Psoas muscle (tissue), 8 donors: ENCODE measurements around the gene OSBPL9. TPM values are rescaled to one million over a fixed set of nuclear protein-coding genes. Genes with fewer than 3 reads are reported as not detected.

Source experiments
- ATAC-seq, 4 donors: fragments of 200-7000 bp; cut with Tn5 transposase; one replicate each; pipeline ENCODE4 v1.9.1; 2020; ENCODE audit warnings: moderate library complexity in 3 of 4, mild to moderate bottlenecking in 2 of 4
- DNase-seq, 2 donors: peaks; one replicate each; pipeline ENCODE4 v3.0.0-alpha.2; 2020
- H3K27ac ChIP-seq: fragments of 200-600 bp; one replicate; pipeline ENCODE4 v1.8.0; 2022
- H3K27me3 ChIP-seq, 3 donors: fragments of 200-600 bp in 1 of 3; one replicate each; pipeline versions ENCODE4 v1.6.1 to v1.8.0; 2013 to 2022; ENCODE audit warnings: low read length in 2 of 3, mild to moderate bottlenecking in 2 of 3, moderate library complexity in 1 of 3; ENCODE audit not compliant: insufficient read depth in 3 of 3
- H3K36me3 ChIP-seq, 2 donors: fragments of 200-600 bp in 1 of 2; one replicate each; pipeline versions ENCODE4 v1.6.1 to v1.8.0; 2013 to 2022; ENCODE audit warnings: low read depth in 1 of 2, mild to moderate bottlenecking in 1 of 2, moderate library complexity in 1 of 2; ENCODE audit not compliant: insufficient read depth in 1 of 2
- H3K4me1 ChIP-seq: fragments of 200-600 bp; one replicate; pipeline ENCODE4 v1.8.0; 2022
- H3K4me3 ChIP-seq: fragments of 200-600 bp; one replicate; pipeline ENCODE4 v1.8.0; 2022; ENCODE audit warnings: mild to moderate bottlenecking
- H3K9me3 ChIP-seq: fragments of 200-600 bp; one replicate; pipeline ENCODE4 v1.8.0; 2022
- CTCF ChIP-seq: fragments of 200-600 bp; IDR thresholded peaks from one replicate; pipeline ENCODE4 v1.8.0; 2022; ENCODE audit warnings: antibody characterized with exemption
- WGBS, 3 donors: extraction: QIAGEN DNeasy Blood & Tissue Kit; methylation state at CpG; one replicate each; pipeline versions ENCODE4 v1.1.6 to v1.1.7; 2013; 5-methylcytosine and 5-hydroxymethylcytosine counted together
- intact Hi-C, 2 donors: fragments of 100-400 bp; cut with DNase I; formaldehyde crosslinking; loops; one replicate each; pipeline versions ENCODE4 v1.11.0 to v1.14.2; 2022
- polyA plus RNA-seq, 3 donors: library from polyadenylated mRNA; stranded (reverse); fragments of 200-250 nt; gene quantifications; one replicate each; pipeline ENCODE4 v1.2.3, GENCODE V29; 2013
- total RNA-seq, 4 donors: library from RNA; stranded (reverse); fragmentation: NEBNext Ultra II Directional in 2 of 4; extraction: Animal tissue kit (Norgen Biotek cat#: 25700) in 2 of 4; gene quantifications; one replicate each; pipeline versions ENCODE4 v1.2.1 to v1.2.4, GENCODE V29; 2021 to 2023
- donor health status: healthy with polysubstance abuse.
- donor health status: DM: no; HTN: no; CAD: no; lungs with moderate emphysema.
- donor health status: Bipolar disorder and iron deficiency.
- donor health status: healthy.
- donor health status: DM: yes; HTN: yes; CAD: no.
- donor health status: DM: no; HTN: no; CAD: no.
- donor health status: DM: no; HTN: no; CAD: no.
- donor health status: DM: yes; HTN: yes; CAD: no.

The OSBPL9 gene
- total and polyA plus RNA-seq, 7 donors, result 15.6 to 141 (median 60.6) TPM

GRCh38 chr1:51671527-51672325 lies 54.8 kb downstream of the OSBPL9 start:
- Histone ChIP-seq H3K4me1 (peaks cover 54% of the 10 kb centered on the region), H3K27ac (no peak overlapping the region), H3K27me3 (no peaks in the 10 kb centered on the region), H3K4me3 (no peak overlapping the region), H3K9me3 (no peaks in the 10 kb centered on the region), H3K36me3 (peaks cover 0 to 20% of the 10 kb centered on the region in 2 donors)
- 85 to 92% (median 92%) methylated on average over 4 of the region's 4 CpGs for WGBS, 3 donors
- no peak for ATAC-seq
- no peak for TF ChIP-seq CTCF
- DNase-seq, result no peak
- intact Hi-C loops, result loop anchor here in 1 of 2 donors (10.0 kb wide), 1 partner anchor 247 kb away; no protein-coding TSS in a partner anchor

- Histone ChIP-seq H3K36me3 (peaks cover 0 to 20% of the 10 kb centered on the region in 2 donors), H3K4me3 (no peak overlapping the region), H3K4me1 (peaks cover 39% of the 10 kb centered on the region), H3K27ac (no peak overlapping the region), H3K27me3 (no peaks in the 10 kb centered on the region), H3K9me3 (no peaks in the 10 kb centered on the region)
- DNase-seq (no peak), ATAC-seq (no peak)
- intact Hi-C loops, result loop anchor here in 1 of 2 donors (10.0 kb wide), 1 partner anchor 248 kb away; no protein-coding TSS in a partner anchor
- no peak for TF ChIP-seq CTCF
- WGBS, 3 donors, result 95 to 100% (median 98%) methylated on average over 1 of the region's 1 CpG
Measured at GRCh38 chr1:51673279-51673678, 56.4 kb downstream of the OSBPL9 start.

GRCh38 chr1:51675177-51675780 lies 58.4 kb downstream of the OSBPL9 start:
- H3K9me3 ChIP-seq, result no peaks in the 10 kb centered on the region
- H3K36me3 ChIP-seq, result peaks cover 0 to 11% of the 10 kb centered on the region in 2 donors
- H3K4me1 ChIP-seq, result peaks cover 38% of the 10 kb centered on the region
- 95 to 98% (median 96%) methylated on average over 2 of the region's 2 CpGs for WGBS, 3 donors
- H3K27me3 ChIP-seq, result no peaks in the 10 kb centered on the region
- intact Hi-C loops, result loop anchor here in 1 of 2 donors (10.0 kb wide), 1 partner anchor 250 kb away; no protein-coding TSS in a partner anchor
- no peak overlapping the region for H3K27ac ChIP-seq
- ATAC-seq (no peak), DNase-seq (no peak)
- no peak for TF ChIP-seq CTCF
- no peak overlapping the region for H3K4me3 ChIP-seq

- Histone ChIP-seq H3K4me1 (peaks cover 19% of the 10 kb centered on the region), H3K27me3 (no peaks in the 10 kb centered on the region), H3K27ac (peak overlapping the region; percentile 43), H3K4me3 (no peak overlapping the region), H3K9me3 (no peaks in the 10 kb centered on the region), H3K36me3 (peaks cover 0 to 6% of the 10 kb centered on the region in 2 donors)
- intact Hi-C loops, result loop anchor here in 1 of 2 donors (10.0 kb wide), 1 partner anchor 255 kb away; no protein-coding TSS in a partner anchor
- no peak for TF ChIP-seq CTCF
- peak; percentile 83 to 91 (median 88) for ATAC-seq
- no peak for DNase-seq
Measured at GRCh38 chr1:51679435-51679834, 62.5 kb downstream of the OSBPL9 start.
